Non-pigmented ciliary epithelial cell (primary cell): Measurements from ENCODE around the gene BEAN1.

Experiments used
- DNase-seq: peaks from one replicate; pipeline ENCODE4 v3.0.0-alpha.2; 2010; ENCODE audit warnings: low read depth

BEAN1 gene, protein sequence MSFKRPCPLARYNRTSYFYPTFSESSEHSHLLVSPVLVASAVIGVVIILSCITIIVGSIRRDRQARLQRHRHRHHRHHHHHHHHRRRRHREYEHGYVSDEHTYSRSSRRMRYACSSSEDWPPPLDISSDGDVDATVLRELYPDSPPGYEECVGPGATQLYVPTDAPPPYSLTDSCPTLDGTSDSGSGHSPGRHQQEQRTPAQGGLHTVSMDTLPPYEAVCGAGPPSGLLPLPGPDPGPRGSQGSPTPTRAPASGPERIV

DNA sequence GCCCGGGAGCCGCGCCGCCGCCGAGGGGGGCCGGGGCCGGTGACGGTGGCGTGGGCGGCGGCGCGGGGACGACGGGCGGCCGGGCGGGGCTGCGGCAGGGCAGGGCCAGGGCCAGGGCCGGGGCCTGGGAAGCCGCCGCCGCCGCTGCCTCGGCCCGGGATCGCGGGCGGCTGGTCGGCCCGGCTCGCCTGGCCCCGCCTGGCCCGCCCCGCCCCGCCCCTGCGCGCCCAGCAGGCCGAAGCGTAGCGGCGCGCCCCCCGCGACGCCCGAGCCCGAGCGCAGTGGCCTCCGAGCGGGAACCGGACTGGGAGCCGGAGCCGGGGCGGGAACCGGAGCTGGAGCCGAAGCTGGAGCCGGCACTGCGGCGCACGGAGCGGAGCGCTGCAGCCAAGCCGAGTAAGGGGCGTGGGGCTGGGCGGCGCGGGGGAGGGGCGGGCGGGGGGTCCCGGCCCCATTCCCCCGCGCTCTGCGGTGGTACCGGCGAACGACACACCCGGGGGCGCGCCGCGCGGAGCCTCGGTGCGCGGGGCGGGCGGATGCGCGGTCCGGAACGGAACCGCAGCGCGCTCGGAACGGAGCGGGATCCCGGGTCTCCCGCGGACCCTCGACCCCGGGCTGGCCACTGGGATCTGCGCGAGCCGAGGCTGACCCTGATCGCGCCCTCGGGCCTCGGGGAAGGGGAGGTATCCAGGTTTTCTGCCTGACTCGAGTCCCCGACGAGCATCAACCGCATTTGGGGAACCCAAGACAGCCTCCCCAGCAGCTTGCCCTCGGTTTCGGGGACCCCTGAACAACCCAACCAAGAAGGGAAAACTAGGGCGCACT, at the start of gene BEAN1:
TSS of gene BEAN1 (plus strand) at position 260 of the 825 bp plus-strand sequence. CDS start 10,382 bp downstream, outside the sequence.
- DNase-seq = no peak

GRCh38 chr16:66377324-66377723, 49.8 kb upstream of the BEAN1 start:
- DNase-seq = no peak

DNA sequence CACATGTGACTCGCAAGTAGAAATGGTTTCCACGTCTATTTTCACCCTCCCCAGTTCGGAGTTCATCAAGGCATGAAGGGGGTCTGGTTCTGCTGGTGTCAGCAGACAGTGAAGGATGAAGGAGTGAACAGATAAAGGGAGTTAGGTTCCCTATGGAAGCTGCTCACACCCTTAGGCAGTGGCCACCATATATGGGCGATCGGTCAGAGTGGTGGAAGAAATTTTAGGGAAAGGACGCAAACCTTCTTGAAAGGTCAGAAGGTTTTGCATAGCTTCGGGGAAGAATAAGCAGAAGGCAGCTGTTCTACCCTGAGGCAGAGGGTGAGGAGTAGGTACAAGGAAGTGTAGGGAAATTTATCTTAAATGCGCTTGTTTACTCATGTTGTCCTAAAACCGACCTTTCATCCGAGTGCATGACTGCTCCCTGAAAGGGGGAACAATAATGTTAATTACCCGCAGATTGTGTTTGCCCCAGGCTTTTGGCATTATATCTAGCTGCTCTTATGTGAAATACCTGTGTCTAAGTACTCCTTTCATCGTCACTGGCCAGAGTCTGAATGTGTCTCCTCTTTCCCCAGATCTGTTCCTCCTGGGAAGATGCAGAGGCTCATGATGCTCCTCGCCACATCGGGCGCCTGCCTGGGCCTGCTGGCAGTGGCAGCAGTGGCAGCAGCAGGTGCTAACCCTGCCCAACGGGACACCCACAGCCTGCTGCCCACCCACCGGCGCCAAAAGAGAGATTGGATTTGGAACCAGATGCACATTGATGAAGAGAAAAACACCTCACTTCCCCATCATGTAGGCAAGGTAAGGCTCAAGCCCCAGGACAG, 48.1 kb upstream of the BEAN1 start:
- DNase-seq = no peak

DNA sequence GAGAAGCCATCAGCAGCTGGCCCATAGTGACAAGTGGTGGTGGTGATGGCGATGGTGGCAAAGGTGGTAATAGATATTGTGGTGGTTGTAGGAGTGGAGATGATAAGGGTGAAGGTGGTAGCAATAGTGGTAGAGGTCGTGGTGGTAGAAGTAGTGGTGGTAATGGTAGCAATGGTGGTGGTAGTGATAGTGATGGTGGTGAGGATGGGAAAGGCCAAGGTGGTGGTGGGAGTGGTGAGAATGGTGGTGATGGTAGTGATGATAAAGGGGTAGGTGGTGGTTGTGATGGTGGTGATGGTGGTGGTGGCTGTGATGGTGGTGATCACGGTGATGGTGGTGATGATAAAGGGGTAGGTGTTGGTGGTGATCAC, 47.5 kb upstream of the BEAN1 start:
- DNase-seq = no peak

- DNase-seq = no peak
These were observed 46.7 kb upstream of the BEAN1 start for GRCh38 chr16:66380421-66380820.

DNA sequence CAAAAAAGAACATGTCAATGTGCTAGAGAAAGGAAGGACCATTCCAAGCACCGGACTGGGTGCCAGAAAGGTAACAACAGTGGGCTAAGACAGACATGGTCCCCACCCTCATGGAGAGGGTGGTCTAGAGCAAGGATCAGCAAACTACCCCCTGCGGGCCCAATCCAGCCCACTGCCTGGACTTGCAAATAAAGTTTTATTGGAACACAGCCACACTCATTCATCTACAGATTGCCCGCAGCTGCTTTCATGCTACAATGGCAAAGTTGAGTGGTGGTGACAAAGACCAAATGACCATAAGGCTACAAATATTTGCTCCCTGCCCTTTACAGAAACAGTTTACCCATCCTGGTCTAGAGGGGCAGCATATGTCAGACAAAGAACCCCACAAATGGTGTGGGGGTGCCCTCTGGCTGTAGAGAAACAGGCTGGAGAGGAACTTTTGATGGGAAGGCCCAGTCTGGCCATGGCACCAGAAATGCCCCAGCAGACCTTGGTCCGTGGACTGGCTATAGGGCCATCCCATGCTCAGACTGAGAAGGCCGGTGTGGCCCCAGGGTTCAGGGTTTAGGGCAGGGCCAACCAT, 45.4 kb upstream of the BEAN1 start:
- no peak for DNase-seq

- peak; percentile 88 for DNase-seq
These were observed 44.7 kb upstream of the BEAN1 start for GRCh38 chr16:66382171-66382965.

- peak; percentile 81 for DNase-seq
These were observed 44.2 kb upstream of the BEAN1 start for GRCh38 chr16:66382966-66383299.

GRCh38 chr16:66383551-66383950, 43.5 kb upstream of the BEAN1 start:
- DNase-seq = no peak

- DNase-seq = no peak
These were observed 41.7 kb upstream of the BEAN1 start for GRCh38 chr16:66385415-66385814.

DNA sequence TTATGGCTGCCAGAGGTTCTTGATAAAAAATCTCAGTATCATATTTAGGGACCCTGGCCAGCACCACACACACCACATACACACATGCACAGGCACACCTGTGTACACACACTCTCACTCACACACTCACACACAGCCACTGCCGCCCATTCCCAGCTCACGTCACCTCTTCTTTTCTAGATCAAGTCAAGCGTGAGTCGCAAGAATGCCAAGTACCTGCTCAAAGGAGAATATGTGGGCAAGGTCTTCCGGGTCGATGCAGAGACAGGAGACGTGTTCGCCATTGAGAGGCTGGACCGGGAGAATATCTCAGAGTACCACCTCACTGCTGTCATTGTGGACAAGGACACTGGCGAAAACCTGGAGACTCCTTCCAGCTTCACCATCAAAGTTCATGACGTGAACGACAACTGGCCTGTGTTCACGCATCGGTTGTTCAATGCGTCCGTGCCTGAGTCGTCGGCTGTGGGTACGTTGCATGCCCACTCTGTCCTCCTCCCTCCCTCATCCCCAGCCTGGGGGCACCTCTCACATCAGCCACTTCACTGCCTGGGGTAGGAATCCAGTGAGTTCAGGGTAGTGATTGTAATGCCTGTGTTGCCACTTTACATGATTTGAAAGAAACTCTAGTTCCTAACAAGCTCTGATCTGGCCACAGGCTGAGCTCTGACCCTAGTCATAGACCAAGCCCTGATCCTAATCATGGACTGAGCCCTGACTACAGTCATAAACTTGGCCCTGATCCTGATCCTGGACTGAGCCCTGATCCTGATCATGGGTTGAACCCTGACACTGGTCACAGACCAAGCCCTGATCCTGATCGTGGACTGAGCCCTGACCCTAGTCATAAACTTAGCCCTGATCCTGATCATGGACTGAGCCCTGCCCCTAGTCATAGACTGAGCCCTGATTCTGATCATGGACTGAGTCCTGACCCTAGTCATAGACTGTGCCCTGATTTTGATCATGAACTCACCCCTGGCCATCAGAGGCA, 40.2 kb upstream of the BEAN1 start:
- no peak for DNase-seq

GRCh38 chr16:66387817-66388332, 39.2 kb upstream of the BEAN1 start:
- DNase-seq = no peak

DNA sequence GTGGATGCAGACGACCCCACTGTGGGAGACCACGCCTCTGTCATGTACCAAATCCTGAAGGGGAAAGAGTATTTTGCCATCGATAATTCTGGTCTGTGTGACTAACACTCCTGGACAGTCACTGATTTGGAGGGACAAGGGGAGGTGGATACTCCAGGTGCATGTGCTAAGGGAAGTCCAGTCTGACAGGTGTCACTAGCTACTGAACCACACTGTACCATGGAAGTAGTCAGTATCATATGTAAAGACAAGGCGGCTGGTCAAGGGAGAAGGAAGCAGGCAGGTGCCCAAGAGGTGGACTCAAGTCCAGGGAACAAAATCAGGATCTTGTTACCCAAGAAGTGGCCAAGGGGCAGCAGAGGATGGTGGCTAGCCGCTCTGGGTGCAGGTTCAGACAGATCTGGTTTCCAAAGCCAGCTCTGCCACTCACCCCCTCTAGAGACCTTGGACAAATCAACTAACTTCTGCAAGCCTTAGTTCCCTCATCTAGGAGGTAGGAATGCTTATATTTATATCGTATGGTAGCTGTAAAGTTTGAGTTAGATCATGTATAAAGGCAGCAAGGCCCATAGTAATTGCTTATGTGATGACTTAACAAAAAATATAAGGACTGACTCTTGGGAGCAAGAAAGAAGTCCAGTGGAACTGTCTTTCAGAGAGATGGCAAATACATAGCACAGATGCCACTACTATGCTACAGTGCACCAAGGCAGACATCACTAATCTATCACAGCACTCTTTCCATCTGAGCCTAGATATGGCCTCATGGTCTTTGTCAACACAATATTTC, 38.5 kb upstream of the BEAN1 start:
- no peak for DNase-seq

GRCh38 chr16:66389256-66390176, 37.6 kb upstream of the BEAN1 start:
- DNase-seq = no peak

DNA sequence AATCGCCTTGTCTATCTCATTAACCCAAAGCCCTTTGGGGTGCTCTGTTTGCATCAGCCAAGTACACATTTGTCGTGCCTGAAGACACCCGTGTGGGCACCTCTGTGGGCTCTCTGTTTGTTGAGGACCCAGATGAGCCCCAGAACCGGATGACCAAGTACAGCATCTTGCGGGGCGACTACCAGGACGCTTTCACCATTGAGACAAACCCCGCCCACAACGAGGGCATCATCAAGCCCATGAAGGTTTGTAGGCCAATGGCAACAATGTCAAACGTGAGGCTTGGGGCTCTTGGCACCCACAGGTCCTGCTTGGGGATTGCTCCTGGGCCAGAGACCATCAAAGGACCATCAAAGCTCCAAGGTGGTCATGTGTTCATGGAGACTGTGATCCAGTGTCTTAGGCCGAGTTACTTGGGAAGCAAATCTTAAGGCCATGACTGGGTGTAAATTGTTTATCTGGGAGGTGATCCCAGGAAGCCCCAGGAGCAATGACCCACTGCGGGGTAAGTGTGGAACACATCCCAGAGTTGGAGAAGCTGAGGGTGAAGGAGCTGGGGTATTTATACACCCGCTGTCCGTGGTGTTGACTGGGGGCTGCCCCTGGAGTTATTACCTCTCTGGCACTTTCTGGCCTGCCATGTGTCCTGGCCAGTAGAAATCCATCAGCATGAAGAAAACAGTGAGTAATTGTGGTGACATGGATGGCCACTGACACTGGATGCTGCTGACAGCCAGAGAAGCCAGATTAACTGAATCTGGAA, 36.6 kb upstream of the BEAN1 start:
- DNase-seq = no peak

GRCh38 chr16:66391726-66392670, 35.1 kb upstream of the BEAN1 start:
- DNase-seq = no peak
